Panc1 (cell line): ENCODE data around the gene MAP3K6.

Experiments used
- CTCF ChIP-seq: fragments of 450-650 bp; IDR thresholded peaks from 2 replicates; pipeline ENCODE4 v1.5.1; 2017; ENCODE audit warnings: mild to moderate bottlenecking
- POLR2AphosphoS5 ChIP-seq: IDR thresholded peaks from 2 replicates; pipeline ENCODE4 v1.6.1; 2012; ENCODE audit warnings: mild to moderate bottlenecking, low read depth, low read length, moderate library complexity
- REST ChIP-seq, 2 experiments: IDR thresholded peaks; 2 replicates each; pipeline ENCODE4 v1.6.1; 2011 to 2012; ENCODE audit warnings: low read depth in 2 of 2, control low read depth in 1 of 2, low read length in 1 of 2, mild to moderate bottlenecking in 1 of 2, moderate library complexity in 1 of 2; ENCODE audit not compliant: insufficient read depth in 1 of 2
- TCF7L2 ChIP-seq: IDR thresholded peaks from 2 replicates; pipeline ENCODE4 v1.6.1; 2011; ENCODE audit warnings: mild to moderate bottlenecking, low read depth, low read length, inconsistent platforms

- no peak for TF ChIP-seq CTCF
- TF ChIP-seq POLR2AphosphoS5 = no peak
- TF ChIP-seq REST (IDR thresholded peaks at IDR 0.05; ENCODE audit: insufficient read depth in 1 of 2, low read depth in 2 of 2, low read length in 1 of 2) = no peak
- no peak for TF ChIP-seq TCF7L2
Measured at GRCh38 chr1:27408151-27408550, 41.4 kb upstream of the MAP3K6 start.
